ENCODE results near the gene PREB.

PREB gene

GRCh38 chr2:27096748-27097297 lies 37.6 kb downstream of the PREB start:
- no peak for DNase-seq

- DNase-seq: peak in 55 of 58 donors; percentile 4 to 86 (median 51)
Observed at GRCh38 chr2:27095745-27096651, 38.4 kb downstream of the PREB start.

GRCh38 chr2:27095427-27095744 lies 39.0 kb downstream of the PREB start:
- DNase-seq: no peak

- no peak for DNase-seq
Observed at GRCh38 chr2:27094353-27094984, 40.0 kb downstream of the PREB start.

- DNase-seq: no peak
Observed at GRCh38 chr2:27093430-27094352, 40.7 kb downstream of the PREB start.

- no peak for DNase-seq
Observed at GRCh38 chr2:27092696-27093429, 41.6 kb downstream of the PREB start.

- no peak for DNase-seq
Observed at GRCh38 chr2:27091746-27092695, 42.4 kb downstream of the PREB start.

GRCh38 chr2:27089111-27089954 lies 45.1 kb downstream of the PREB start:
- no peak for DNase-seq

- DNase-seq: no peak
Observed at GRCh38 chr2:27088634-27089033, 45.8 kb downstream of the PREB start.

GRCh38 chr2:27087823-27088410 lies 46.5 kb downstream of the PREB start:
- no peak for DNase-seq

GRCh38 chr2:27086724-27087593 lies 47.5 kb downstream of the PREB start, which contains the start of gene KHK:
Gene KHK (plus strand): TSS chr2:27086772. CDS start chr2:27087260, 488 bp downstream.
- peak in 35 of 58 donors; percentile 32 to 78 (median 61) for DNase-seq

GRCh38 chr2:27086090-27086723 lies 48.2 kb downstream of the PREB start:
- peak; percentile 64 to 96 (median 92) for DNase-seq

GRCh38 chr2:27085673-27086089 lies 48.8 kb downstream of the PREB start:
- DNase-seq: peak in 54 of 58 donors; percentile 13 to 79 (median 58)

- DNase-seq: no peak
Observed at GRCh38 chr2:27085062-27085672, 49.3 kb downstream of the PREB start.

GRCh38 chr2:27084297-27085061 lies 50.0 kb downstream of the PREB start:
- no peak for DNase-seq
